H1 (cell line): ENCODE measurements around the gene PPARGC1A. TPM values are rescaled to one million over a fixed set of nuclear protein-coding genes. Genes with fewer than 3 reads are reported as not detected.

Experiments
- CTCF ChIA-PET: fragments of 300-600 bp; sonication (Branson Sonifier 250); formaldehyde crosslinking; loops from one replicate; lab custom pipeline; 2021; ENCODE audit not compliant: partially characterized antibody; lab: Charles Lee
- POLR2A ChIA-PET: fragments of 300-600 bp; sonication (Branson Sonifier 250); formaldehyde crosslinking; loops from one replicate; lab custom pipeline; 2021; ENCODE audit warnings: inconsistent platforms; ENCODE audit not compliant: partially characterized antibody; lab: Charles Lee
- DNase-seq, 2 experiments: peaks; one replicate each; pipeline versions ENCODE4 v3.0.0 to v3.0.0-alpha.2; 2010 to 2022; ENCODE audit warnings: low spot score in 2 of 2, low read depth in 1 of 2, mixed read lengths in 1 of 2
- FAIRE-seq: peaks from 2 replicates; lab custom pipeline; 2011; peaks lifted over from hg19 to GRCh38; lab: Jason Lieb, UNC
- H2AFZ ChIP-seq: 2 replicates; pipeline ENCODE4 v1.8.1; 2012; ENCODE audit warnings: low read length, inconsistent platforms
- H2AK5ac ChIP-seq: 2 replicates; pipeline ENCODE4 v1.6.1; 2013; ENCODE audit warnings: low read depth, low read length
- H2BK120ac ChIP-seq: replicated peaks from 2 replicates; pipeline ENCODE3; 2013; ENCODE audit warnings: low read depth, low read length, inconsistent platforms
- H2BK12ac ChIP-seq: 2 replicates; pipeline ENCODE4 v1.6.1; 2013; ENCODE audit warnings: low read depth, low read length
- H2BK15ac ChIP-seq: 2 replicates; pipeline ENCODE4 v1.6.1; 2013; ENCODE audit warnings: low read length
- H2BK20ac ChIP-seq: 2 replicates; pipeline ENCODE4 v1.6.1; 2013; ENCODE audit warnings: low read length
- H2BK5ac ChIP-seq: 2 replicates; pipeline ENCODE4 v1.6.1; 2013; ENCODE audit warnings: low read depth, low read length
- H3K14ac ChIP-seq: 2 replicates; pipeline ENCODE4 v1.6.1; 2013; ENCODE audit warnings: inconsistent platforms; ENCODE audit not compliant: insufficient read length
- H3K18ac ChIP-seq: 2 replicates; pipeline ENCODE4 v1.6.1; 2013; ENCODE audit warnings: low read length; ENCODE audit errors: extremely low read depth
- H3K23ac ChIP-seq: 2 replicates; pipeline ENCODE4 v1.6.1; 2013; ENCODE audit warnings: inconsistent platforms; ENCODE audit not compliant: insufficient read length
- H3K23me2 ChIP-seq: 2 replicates; pipeline ENCODE4 v1.6.1; 2013; ENCODE audit warnings: low read depth, low read length
- H3K27ac ChIP-seq: 2 replicates; pipeline ENCODE4 v1.6.1; 2011; ENCODE audit warnings: low read depth, low read length, inconsistent platforms
- H3K27me3 ChIP-seq, 4 experiments: replicated peaks in 1 of 4; 1 replicate in 1 of 4; 2 replicates in 3 of 4; pipeline versions ENCODE4 v1.6.1 to v1.8.1; 2011 to 2013; ENCODE audit warnings: low read length in 3 of 4, mild to moderate bottlenecking in 3 of 4, inconsistent platforms in 2 of 4, mixed read lengths in 2 of 4, moderate library complexity in 1 of 4; ENCODE audit not compliant: control insufficient read depth in 3 of 4, insufficient read depth in 3 of 4; ENCODE audit errors: extremely low read depth in 1 of 4
- H3K36me3 ChIP-seq, 4 experiments: 2 replicates each; pipeline versions ENCODE4 v1.6.1 to v1.8.1; 2011 to 2013; ENCODE audit warnings: mild to moderate bottlenecking in 4 of 4, low read length in 3 of 4, moderate library complexity in 2 of 4, control low read depth in 1 of 4, inconsistent platforms in 1 of 4; ENCODE audit not compliant: insufficient read depth in 4 of 4, control insufficient read depth in 2 of 4
- H3K4ac ChIP-seq: replicated peaks from 2 replicates; pipeline ENCODE3; 2013; ENCODE audit warnings: low read length, low read depth, mixed read lengths, inconsistent platforms; ENCODE audit not compliant: insufficient read length
- H3K4me1 ChIP-seq, 4 experiments: replicated peaks in 1 of 4; 1 replicate in 1 of 4; 2 replicates in 3 of 4; pipeline versions ENCODE4 v1.6.1 to v1.8.1; 2011 to 2013; ENCODE audit warnings: low read length in 3 of 4, inconsistent platforms in 2 of 4, mixed read lengths in 1 of 4; ENCODE audit not compliant: insufficient read depth in 4 of 4, control insufficient read depth in 3 of 4
- H3K4me2 ChIP-seq, 2 experiments: 2 replicates each; pipeline versions ENCODE4 v1.6.1 to v1.8.1; 2011 to 2013; ENCODE audit warnings: low read depth in 2 of 2, low read length in 2 of 2, control low read depth in 1 of 2, inconsistent platforms in 1 of 2, mild to moderate bottlenecking in 1 of 2; ENCODE audit not compliant: insufficient read depth in 1 of 2
- H3K4me3 ChIP-seq, 4 experiments: fragments of 200-600, 300-600 bp in 1 of 4; sonication (generic), shearing (Covaris generic), sonication (Bioruptor Twin) in 1 of 4; 2 replicates each; pipeline versions ENCODE4 v1.5.1 to v1.8.1; 2011 to 2016; ENCODE audit warnings: low read length in 4 of 4, low read depth in 3 of 4, control low read depth in 2 of 4, inconsistent platforms in 2 of 4, mild to moderate bottlenecking in 2 of 4, mixed read lengths in 1 of 4, moderate library complexity in 1 of 4; ENCODE audit not compliant: insufficient read depth in 2 of 4; ENCODE audit errors: extremely low read depth in 1 of 4
- H3K56ac ChIP-seq: replicated peaks from 2 replicates; pipeline ENCODE3; 2013; ENCODE audit warnings: low read depth, mild to moderate bottlenecking, mixed read lengths, low read length, inconsistent platforms; ENCODE audit not compliant: insufficient read length
- H3K79me1 ChIP-seq: 2 replicates; pipeline ENCODE4 v1.6.1; 2013; ENCODE audit warnings: low read depth, low read length, control low read depth
- H3K79me2 ChIP-seq, 2 experiments: 2 replicates each; pipeline versions ENCODE4 v1.6.1 to v1.8.1; 2012 to 2013; ENCODE audit warnings: low read length in 2 of 2, mild to moderate bottlenecking in 2 of 2, inconsistent platforms in 1 of 2; ENCODE audit not compliant: insufficient read depth in 2 of 2, control insufficient read depth in 1 of 2
- H3K9ac ChIP-seq, 4 experiments: replicated peaks in 1 of 4; 1 replicate in 1 of 4; 2 replicates in 3 of 4; pipeline versions ENCODE4 v1.6.1 to v1.8.1; 2011 to 2013; ENCODE audit warnings: low read depth in 3 of 4, low read length in 3 of 4, control low read depth in 2 of 4, mild to moderate bottlenecking in 2 of 4, moderate library complexity in 2 of 4, inconsistent platforms in 1 of 4; ENCODE audit errors: extremely low read depth in 1 of 4
- H3K9me3 ChIP-seq, 2 experiments: 2 replicates each; pipeline versions ENCODE4 v1.6.1 to v1.8.1; 2012 to 2013; ENCODE audit warnings: mild to moderate bottlenecking in 2 of 2, moderate library complexity in 2 of 2, control low read depth in 1 of 2, inconsistent platforms in 1 of 2, low read depth in 1 of 2, low read length in 1 of 2, mixed read lengths in 1 of 2; ENCODE audit not compliant: insufficient read depth in 2 of 2
- H4K20me1 ChIP-seq, 2 experiments: replicated peaks in 1 of 2; 2 replicates each; pipeline versions ENCODE3 to v1.8.1; 2011 to 2013; ENCODE audit warnings: inconsistent platforms in 2 of 2, low read length in 2 of 2, mild to moderate bottlenecking in 1 of 2; ENCODE audit not compliant: insufficient read depth in 2 of 2, control insufficient read depth in 1 of 2
- H4K5ac ChIP-seq: 2 replicates; pipeline ENCODE4 v1.6.1; 2013; ENCODE audit warnings: low read length, low read depth, mixed read lengths, inconsistent platforms; ENCODE audit not compliant: insufficient read length
- H4K8ac ChIP-seq: 2 replicates; pipeline ENCODE4 v1.8.0; 2013; ENCODE audit warnings: mild to moderate bottlenecking, moderate library complexity, low read length, inconsistent platforms; ENCODE audit not compliant: insufficient read depth; ENCODE audit errors: extremely low read depth
- H4K91ac ChIP-seq: replicated peaks from 2 replicates; pipeline ENCODE3; 2013; ENCODE audit warnings: low read length, mixed read lengths, inconsistent platforms; ENCODE audit not compliant: insufficient read length
- EZH2 ChIP-seq: fragments of 200-600 bp; sonication (generic); IDR thresholded peaks from 2 replicates; pipeline ENCODE4 v1.7.1; 2012; ENCODE audit warnings: low read depth, mild to moderate bottlenecking, moderate library complexity, low read length, inconsistent platforms; ENCODE audit not compliant: severe bottlenecking
- HDAC2 ChIP-seq, 2 experiments: fragments of 300-600 bp in 1 of 2; sonication (generic) in 1 of 2; IDR thresholded peaks; 2 replicates each; pipeline ENCODE4 v1.6.1; 2011 to 2012; ENCODE audit warnings: low read depth in 2 of 2, low read length in 2 of 2, mild to moderate bottlenecking in 2 of 2, moderate library complexity in 2 of 2, borderline replicate concordance in 1 of 2, inconsistent platforms in 1 of 2
- RAD21 ChIP-seq, 2 experiments: IDR thresholded peaks in 1 of 2; conservative IDR thresholded peaks in 1 of 2; 2 replicates each; pipeline ENCODE4 v1.6.1; 2011; ENCODE audit warnings: low read depth in 2 of 2, low read length in 2 of 2, improper control_type of control experiment in 1 of 2, inconsistent platforms in 1 of 2, mild to moderate bottlenecking in 1 of 2, moderate library complexity in 1 of 2
- SAP30 ChIP-seq: fragments of 300-600 bp; sonication (generic); IDR thresholded peaks from 2 replicates; pipeline ENCODE4 v1.7.1; 2012; ENCODE audit warnings: low read length, moderate library complexity, mild to moderate bottlenecking, inconsistent platforms; ENCODE audit not compliant: insufficient read depth, insufficient replicate concordance
- WGBS, 2 experiments: shearing (Covaris generic) in 1 of 2; methylation state at CpG; one replicate each; pipeline versions ENCODE4 v1.1.6 to v1.1.7; 2013 to 2015; ENCODE audit warnings: low lambda C conversion rate in 2 of 2, mixed read lengths in 2 of 2, inconsistent platforms in 1 of 2, low coverage in 1 of 2, missing lambda C conversion rate in 1 of 2; ENCODE audit not compliant: insufficient replicate concordance in 2 of 2, insufficient coverage in 1 of 2, insufficient read length in 1 of 2; ENCODE audit errors: extremely low coverage in 1 of 2, missing lambda C conversion rate in 1 of 2; 5-methylcytosine and 5-hydroxymethylcytosine counted together
- polyA plus RNA-seq, 7 experiments: library from polyadenylated mRNA; depleted of rRNA in 3 of 7; stranded (reverse) in 5 of 7; unstranded in 2 of 7; fragments of >200 nt in 5 of 7; fragments of 200-250 nt in 2 of 7; gene quantifications; 1 replicate in 5 of 7; 2 replicates in 1 of 7; 4 replicates in 1 of 7; pipeline versions ENCODE4 v1.2.1 to v1.2.3, GENCODE V29; 2011 to 2013; ENCODE audit warnings: missing spikeins in 2 of 7, mixed read lengths in 2 of 7
- total RNA-seq: library from RNA; stranded (reverse); fragmentation: NEBNext Ultra II Directional; extraction: Animal tissue kit (Norgen Biotek cat#: 25700); gene quantifications from 2 replicates; pipeline ENCODE4 v1.2.1, GENCODE V29; 2021
- TF ChIP-seq, protein P1 (sequence below), 3 experiments: IDR thresholded peaks; 1 replicate in 2 of 3; 2 replicates in 1 of 3; pipeline versions ENCODE4 v1.5.1 to v1.6.1; 2011; ENCODE audit warnings: low read length in 3 of 3, mild to moderate bottlenecking in 3 of 3, inconsistent platforms in 2 of 3, low read depth in 1 of 3, moderate library complexity in 1 of 3; ENCODE audit not compliant: insufficient read depth in 1 of 3; ENCODE audit errors: control extremely low read depth in 1 of 3

PPARGC1A gene
- total and polyA plus RNA-seq, 2 of the 8 experiments (the other 6 are each of a cell fraction or from before 2014, with no cell fraction given) = 0.54 to 1.4 TPM

DNA sequence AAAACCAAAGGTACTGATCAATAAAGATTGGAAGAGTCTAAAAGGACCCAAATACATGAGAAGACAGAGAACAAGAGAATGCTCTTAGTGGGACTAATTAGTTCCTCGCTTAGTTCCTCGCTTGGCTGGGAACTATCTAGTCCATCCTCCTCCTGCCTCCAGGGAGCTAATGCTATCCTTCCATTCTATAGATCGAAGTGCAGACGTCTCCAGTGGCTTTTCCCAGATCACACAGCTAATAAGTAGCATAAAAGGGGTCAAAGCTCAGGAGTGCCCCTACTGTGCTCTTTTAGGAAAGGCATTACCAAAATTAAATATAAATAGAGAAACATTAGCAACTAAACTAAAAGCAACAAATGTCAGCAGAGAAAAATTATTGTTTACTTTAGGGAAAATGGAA is 42.3 kb upstream of the PPARGC1A start:
- no peak overlapping the region for H2BK5ac ChIP-seq
- peaks cover 4% of the 10 kb centered on the region for H3K23me2 ChIP-seq

More for the DNA sequence above, 42.3 kb upstream of the PPARGC1A start:
- Histone ChIP-seq H3K27me3 (no peaks in the 10 kb centered on the region), H4K91ac (no peak overlapping the region), H3K4me2 (peak overlapping the region; percentile 7 to 47; a peak in 2 of 4 replicates), H3K79me2 (no peaks in the 10 kb centered on the region), H2BK15ac (no peak overlapping the region), H4K5ac (no peak overlapping the region), H4K8ac (no peak overlapping the region), H4K20me1 (no peaks in the 10 kb centered on the region), H3K36me3 (no peaks in the 10 kb centered on the region), H2AFZ (no peak overlapping the region), H3K79me1 (no peaks in the 10 kb centered on the region), H3K18ac (no peak overlapping the region), H2BK20ac (0 out of 2 replicates have a peak overlapping the region, but pooled peaks have one; percentile 69), H3K9me3 (no peaks in the 10 kb centered on the region), H3K27ac (no peak overlapping the region), H2AK5ac (no peak overlapping the region), H3K23ac (no peak overlapping the region), H3K4me3 (peak overlapping the region in 1 of 4 experiments; percentile 34; a peak in 1 of 8 replicates), H3K9ac (no peak overlapping the region), H2BK120ac (no peak overlapping the region), H3K4me1 (peaks cover 6 to 33% (median 23%) of the 10 kb centered on the region in 4 experiments), H3K4ac (no peak overlapping the region), H3K14ac (no peak overlapping the region), H3K56ac (no peak overlapping the region), H2BK12ac (no peak overlapping the region)
- DNase-seq (no peak), FAIRE-seq (no peak)
- 20% methylated on average over 4 of the region's 4 CpGs; no CpG with 5 or more reads in 1 of the 2 experiments for WGBS, 2 experiments
- ChIA-PET POLR2A (interaction anchor here (1.6 kb wide), 1 partner anchor 16 kb away, joined by 4 read pairs; no protein-coding TSS in a partner anchor), CTCF (interaction anchor here (0.5 to 3.5 kb wide), 26 partner anchors 9 to 765 kb away, joined by 3 to 21 read pairs (median 4); partner anchors contain the start of gene PPARGC1A)
- TF ChIP-seq RAD21 (IDR thresholded peaks at IDR 0.05 in 1 of 2, conservative IDR thresholded peaks at IDR 0.05 in 1 of 2; ENCODE audit: low read depth in 2 of 2, low read length in 2 of 2) = peak in 1 of 2 experiments; percentile 9; a peak in 1 of 4 replicates
- no peak for TF ChIP-seq SAP30
- TF ChIP-seq, protein P1, sequence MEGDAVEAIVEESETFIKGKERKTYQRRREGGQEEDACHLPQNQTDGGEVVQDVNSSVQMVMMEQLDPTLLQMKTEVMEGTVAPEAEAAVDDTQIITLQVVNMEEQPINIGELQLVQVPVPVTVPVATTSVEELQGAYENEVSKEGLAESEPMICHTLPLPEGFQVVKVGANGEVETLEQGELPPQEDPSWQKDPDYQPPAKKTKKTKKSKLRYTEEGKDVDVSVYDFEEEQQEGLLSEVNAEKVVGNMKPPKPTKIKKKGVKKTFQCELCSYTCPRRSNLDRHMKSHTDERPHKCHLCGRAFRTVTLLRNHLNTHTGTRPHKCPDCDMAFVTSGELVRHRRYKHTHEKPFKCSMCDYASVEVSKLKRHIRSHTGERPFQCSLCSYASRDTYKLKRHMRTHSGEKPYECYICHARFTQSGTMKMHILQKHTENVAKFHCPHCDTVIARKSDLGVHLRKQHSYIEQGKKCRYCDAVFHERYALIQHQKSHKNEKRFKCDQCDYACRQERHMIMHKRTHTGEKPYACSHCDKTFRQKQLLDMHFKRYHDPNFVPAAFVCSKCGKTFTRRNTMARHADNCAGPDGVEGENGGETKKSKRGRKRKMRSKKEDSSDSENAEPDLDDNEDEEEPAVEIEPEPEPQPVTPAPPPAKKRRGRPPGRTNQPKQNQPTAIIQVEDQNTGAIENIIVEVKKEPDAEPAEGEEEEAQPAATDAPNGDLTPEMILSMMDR (IDR thresholded peaks at IDR 0.05; ENCODE audit: control extremely low read depth in 1 of 3, insufficient read depth in 1 of 3, low read depth in 1 of 3, low read length in 3 of 3) = peak in 2 of 3 experiments; percentile 7 to 20; a peak in 2 of 4 replicates
- TF ChIP-seq EZH2 = no peak
- peak in 1 of 2 experiments; percentile 63; a peak in 1 of 4 replicates for TF ChIP-seq HDAC2 (IDR thresholded peaks at IDR 0.05; ENCODE audit: borderline replicate concordance in 1 of 2, low read depth in 2 of 2, low read length in 2 of 2)
